Panc1 (cell line): ENCODE data around the gene POFUT2. TPM values are rescaled to one million over a fixed set of nuclear protein-coding genes. Genes with fewer than 3 reads are reported as not detected.

ENCODE experiments used
- ATAC-seq: fragments of 200-7000 bp; cut with Tn5 transposase; 2 replicates; pipeline ENCODE4 v1.9.1; 2020; ENCODE audit warnings: mild to moderate bottlenecking, moderate library complexity
- BruUV-seq: library from RNA; stranded (reverse); fragments of 400-500 nt; replicated peaks from 2 replicates; lab custom pipeline; 2021; lab: Mats Ljungman, UMichigan
- CTCF ChIA-PET: fragments of 300-600 bp; sonication (Branson Sonifier 250); formaldehyde crosslinking; loops from one replicate; lab custom pipeline; 2022; ENCODE audit warnings: antibody characterized with exemption; lab: Charles Lee
- POLR2A ChIA-PET: fragments of 300-600 bp; sonication (Branson Sonifier 250); formaldehyde crosslinking; loops from one replicate; lab custom pipeline; 2022; ENCODE audit warnings: antibody characterized with exemption; lab: Charles Lee
- DNase-seq: peaks from one replicate; pipeline ENCODE4 v3.0.0-alpha.2; 2010; ENCODE audit warnings: low read depth, low spot score
- H3K27ac ChIP-seq: 2 replicates; pipeline ENCODE4 v1.5.1; 2011; ENCODE audit warnings: mild to moderate bottlenecking, low read length, inconsistent platforms
- H3K27me3 ChIP-seq: fragments of 200-500 bp; sonication (Bioruptor generic); 2 replicates; pipeline ENCODE4 v1.6.0; 2014; ENCODE audit warnings: low read length, inconsistent platforms; ENCODE audit not compliant: control insufficient read depth, insufficient read depth
- H3K36me3 ChIP-seq: fragments of 200-500 bp; sonication (Bioruptor generic); 2 replicates; pipeline ENCODE4 v1.5.1; 2014; ENCODE audit warnings: inconsistent platforms, mild to moderate bottlenecking, low read length, moderate library complexity; ENCODE audit not compliant: control insufficient read depth, insufficient read depth
- H3K4me1 ChIP-seq: 2 replicates; pipeline ENCODE4 v1.5.1; 2011; ENCODE audit warnings: inconsistent platforms, mild to moderate bottlenecking, low read length, moderate library complexity; ENCODE audit not compliant: control insufficient read depth, insufficient read depth
- H3K4me3 ChIP-seq, 2 experiments: 2 replicates each; pipeline ENCODE4 v1.5.1; 2011 to 2012; ENCODE audit warnings: low read depth in 2 of 2, low read length in 2 of 2, mild to moderate bottlenecking in 2 of 2, inconsistent platforms in 1 of 2, moderate library complexity in 1 of 2
- H3K9me3 ChIP-seq: fragments of 200-500 bp; sonication (Bioruptor generic); 2 replicates; pipeline ENCODE4 v1.5.1; 2014; ENCODE audit warnings: low read depth, mild to moderate bottlenecking, inconsistent platforms, low read length, moderate library complexity; ENCODE audit not compliant: control insufficient read depth, insufficient read depth
- CTCF ChIP-seq: fragments of 450-650 bp; IDR thresholded peaks from 2 replicates; pipeline ENCODE4 v1.5.1; 2017; ENCODE audit warnings: mild to moderate bottlenecking
- POLR2AphosphoS5 ChIP-seq: IDR thresholded peaks from 2 replicates; pipeline ENCODE4 v1.6.1; 2012; ENCODE audit warnings: mild to moderate bottlenecking, low read depth, low read length, moderate library complexity
- REST ChIP-seq, 2 experiments: IDR thresholded peaks; 2 replicates each; pipeline ENCODE4 v1.6.1; 2011 to 2012; ENCODE audit warnings: low read depth in 2 of 2, control low read depth in 1 of 2, low read length in 1 of 2, mild to moderate bottlenecking in 1 of 2, moderate library complexity in 1 of 2; ENCODE audit not compliant: insufficient read depth in 1 of 2
- SIN3A ChIP-seq: IDR thresholded peaks from 2 replicates; pipeline ENCODE4 v1.6.1; 2012; ENCODE audit warnings: low read depth, mild to moderate bottlenecking, low read length, moderate library complexity, borderline replicate concordance; ENCODE audit not compliant: insufficient read depth
- TCF7L2 ChIP-seq: IDR thresholded peaks from 2 replicates; pipeline ENCODE4 v1.6.1; 2011; ENCODE audit warnings: mild to moderate bottlenecking, low read depth, low read length, inconsistent platforms
- in situ Hi-C: cut with HindIII; loops from 2 replicates; pipeline ENCODE4 v1.10.0; 2016; ENCODE audit warnings: low sequenced_read_pairs, low pct_unique_long_range_greater_than_20kb
- intact Hi-C: fragments of 100-400 bp; cut with micrococcal nuclease; formaldehyde crosslinking; loops from one replicate; pipeline ENCODE4 v1.10.0; 2022; ENCODE audit not compliant: unreplicated experiment
- total RNA-seq: library from RNA; stranded (reverse); gene quantifications from one replicate; pipeline ENCODE4 v1.2.1, GENCODE V29; 2021; ENCODE audit not compliant: unreplicated experiment

Gene POFUT2
- total RNA-seq, 1 experiment from 2014 or later = 59.6 TPM

- Histone ChIP-seq H3K36me3 (no peaks in the 10 kb centered on the region), H3K4me3 (no peak overlapping the region), H3K9me3 (no peaks in the 10 kb centered on the region), H3K4me1 (no peaks in the 10 kb centered on the region), H3K27me3 (no peaks in the 10 kb centered on the region), H3K27ac (no peak overlapping the region)
- CTCF ChIA-PET = no interaction called here
- in situ Hi-C loops (no loop called here), intact Hi-C loops (no loop called here)
- no TSS peak for BruUV-seq
- DNase-seq (no peak), ATAC-seq (no peak)
- POLR2A ChIA-PET = no interaction called here
- no peak for TF ChIP-seq SIN3A
- TF ChIP-seq CTCF = no peak
These were observed 23.4 kb downstream of the POFUT2 start for GRCh38 chr21:45264146-45264911.

DNA sequence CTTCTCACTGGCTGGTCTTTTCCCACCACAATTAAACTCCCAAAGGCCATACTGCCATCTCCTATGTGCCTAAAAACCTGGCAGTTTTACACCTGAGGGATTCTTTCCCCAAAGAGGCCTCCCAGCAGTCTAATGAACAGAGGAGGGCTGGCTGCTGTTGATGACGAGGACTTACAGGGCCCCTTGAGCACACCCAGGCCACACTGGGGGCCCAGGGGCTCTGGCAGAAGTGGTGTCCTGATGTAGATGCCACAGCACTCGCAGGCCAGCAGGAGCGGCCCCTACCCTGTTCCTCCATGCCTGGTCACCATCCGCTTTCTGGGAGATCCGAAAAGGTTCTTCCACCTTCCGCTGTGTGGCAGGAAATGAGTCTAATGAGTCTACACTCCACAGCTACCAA, 24.2 kb downstream of the POFUT2 start:
- Histone ChIP-seq H3K27ac (no peak overlapping the region), H3K9me3 (no peaks in the 10 kb centered on the region), H3K4me1 (no peaks in the 10 kb centered on the region), H3K4me3 (no peak overlapping the region), H3K27me3 (no peaks in the 10 kb centered on the region), H3K36me3 (no peaks in the 10 kb centered on the region)
- ChIA-PET POLR2A (no interaction called here), CTCF (no interaction called here)
- no peak for ATAC-seq
- in situ Hi-C loops (no loop called here), intact Hi-C loops (no loop called here)
- no peak for DNase-seq
- BruUV-seq = no TSS peak
- TF ChIP-seq POLR2AphosphoS5 (no peak), TCF7L2 (no peak), SIN3A (no peak)

- Histone ChIP-seq H3K27me3 (no peaks in the 10 kb centered on the region), H3K27ac (no peak overlapping the region), H3K4me3 (no peak overlapping the region), H3K4me1 (no peaks in the 10 kb centered on the region), H3K36me3 (no peaks in the 10 kb centered on the region), H3K9me3 (no peaks in the 10 kb centered on the region)
- BruUV-seq = no TSS peak
- ATAC-seq (no peak), DNase-seq (no peak)
- in situ Hi-C loops = no loop called here
- TF ChIP-seq TCF7L2 = no peak
- TF ChIP-seq SIN3A = no peak
- TF ChIP-seq POLR2AphosphoS5 = no peak
- no peak for TF ChIP-seq REST (IDR thresholded peaks at IDR 0.05; ENCODE audit: insufficient read depth in 1 of 2, low read depth in 2 of 2, low read length in 1 of 2)
- no peak for TF ChIP-seq CTCF
- intact Hi-C loops = no loop called here
- ChIA-PET CTCF (no interaction called here), POLR2A (no interaction called here)
These were observed 25.1 kb downstream of the POFUT2 start for GRCh38 chr21:45262616-45263015.
